H9 (cell line): ENCODE measurements around the gene SCNM1. TPM values are rescaled to one million over a fixed set of nuclear protein-coding genes. Genes with fewer than 3 reads are reported as not detected.
A peak's percentile ranks its signal among the peaks of the same experiment; 100 is the strongest.

Experiments used
- DNase-seq: peaks from one replicate; pipeline ENCODE4 v3.0.0-alpha.2; 2017
- H2AFZ ChIP-seq: one replicate; pipeline ENCODE4 v1.6.1; 2013; ENCODE audit warnings: mild to moderate bottlenecking, low read length, control low read depth, moderate library complexity
- H2AK5ac ChIP-seq: 2 replicates; pipeline ENCODE4 v1.6.1; 2013; ENCODE audit warnings: low read length, control low read depth, mixed read lengths; ENCODE audit not compliant: insufficient read length
- H2BK120ac ChIP-seq: one replicate; pipeline ENCODE4 v1.6.1; 2013; ENCODE audit warnings: low read depth, mild to moderate bottlenecking, low read length, control low read depth, inconsistent platforms; ENCODE audit not compliant: poor library complexity, severe bottlenecking
- H2BK12ac ChIP-seq: 2 replicates; pipeline ENCODE4 v1.6.1; 2013; ENCODE audit warnings: low read length, control low read depth, mixed read lengths, low read depth; ENCODE audit not compliant: insufficient read length
- H2BK15ac ChIP-seq: 2 replicates; pipeline ENCODE4 v1.6.1; 2013; ENCODE audit warnings: low read depth, low read length, control low read depth
- H2BK20ac ChIP-seq: one replicate; pipeline ENCODE4 v1.6.1; 2013; ENCODE audit warnings: low read depth, mild to moderate bottlenecking, low read length, control low read depth, inconsistent platforms; ENCODE audit not compliant: poor library complexity, severe bottlenecking
- H2BK5ac ChIP-seq: 2 replicates; pipeline ENCODE4 v1.6.1; 2013; ENCODE audit warnings: low read length, control low read depth, mixed read lengths; ENCODE audit not compliant: insufficient read length
- H3K14ac ChIP-seq: 2 replicates; pipeline ENCODE4 v1.6.1; 2013; ENCODE audit warnings: low read length, control low read depth; ENCODE audit not compliant: insufficient read depth
- H3K18ac ChIP-seq: 2 replicates; pipeline ENCODE4 v1.6.1; 2013; ENCODE audit warnings: low read depth, mild to moderate bottlenecking, mixed read lengths, low read length, control low read depth; ENCODE audit not compliant: insufficient read length
- H3K23ac ChIP-seq: 2 replicates; pipeline ENCODE4 v1.6.1; 2013; ENCODE audit warnings: low read length, control low read depth, mixed read lengths, low read depth; ENCODE audit not compliant: insufficient read length
- H3K23me2 ChIP-seq: 2 replicates; pipeline ENCODE4 v1.6.1; 2013; ENCODE audit warnings: low read depth, mild to moderate bottlenecking, mixed read lengths, low read length, control low read depth; ENCODE audit not compliant: insufficient read length, poor library complexity, severe bottlenecking
- H3K27ac ChIP-seq: 2 replicates; pipeline ENCODE4 v1.5.1; 2013; ENCODE audit warnings: low read length, control low read depth, mixed read lengths, low read depth; ENCODE audit not compliant: insufficient read length
- H3K27me3 ChIP-seq: 2 replicates; pipeline ENCODE4 v1.6.1; 2013; ENCODE audit warnings: low read length, control low read depth, inconsistent platforms; ENCODE audit not compliant: insufficient read depth
- H3K4ac ChIP-seq: 2 replicates; pipeline ENCODE4 v1.6.1; 2013; ENCODE audit warnings: low read depth, mild to moderate bottlenecking, control low read depth, inconsistent platforms, low read length, moderate library complexity
- H3K4me1 ChIP-seq: 2 replicates; pipeline ENCODE4 v1.6.1; 2013; ENCODE audit warnings: low read length, control low read depth, inconsistent platforms; ENCODE audit not compliant: insufficient read depth
- H3K4me2 ChIP-seq: 2 replicates; pipeline ENCODE4 v1.6.1; 2013; ENCODE audit warnings: low read length, control low read depth, mixed read lengths; ENCODE audit not compliant: insufficient read length, insufficient read depth
- H3K56ac ChIP-seq: 2 replicates; pipeline ENCODE4 v1.6.1; 2013; ENCODE audit warnings: low read depth, mild to moderate bottlenecking, mixed read lengths, low read length, control low read depth; ENCODE audit not compliant: insufficient read length
- H3K79me1 ChIP-seq: 2 replicates; pipeline ENCODE4 v1.6.1; 2013; ENCODE audit warnings: low read depth, mild to moderate bottlenecking, moderate library complexity, low read length, control low read depth, inconsistent platforms; ENCODE audit not compliant: insufficient read depth, poor library complexity, severe bottlenecking
- H3K79me2 ChIP-seq: 2 replicates; pipeline ENCODE4 v1.6.1; 2013; ENCODE audit warnings: low read length, control low read depth, inconsistent platforms; ENCODE audit not compliant: insufficient read depth
- H3K9ac ChIP-seq: 2 replicates; pipeline ENCODE4 v1.6.1; 2013; ENCODE audit warnings: low read length, control low read depth, mixed read lengths; ENCODE audit not compliant: insufficient read length; ENCODE audit errors: extremely low read depth
- H3K9me3 ChIP-seq: one replicate; pipeline ENCODE4 v1.6.1; 2013; ENCODE audit warnings: low read depth, low read length, inconsistent platforms; ENCODE audit not compliant: control insufficient read depth
- H3T11ph ChIP-seq: one replicate; pipeline ENCODE4 v1.6.1; 2013; ENCODE audit warnings: mild to moderate bottlenecking, low read length, control low read depth, inconsistent platforms
- H4K20me1 ChIP-seq: one replicate; pipeline ENCODE4 v1.6.1; 2013; ENCODE audit not compliant: control insufficient read depth, insufficient read length, insufficient read depth
- H4K5ac ChIP-seq: 2 replicates; pipeline ENCODE4 v1.6.1; 2013; ENCODE audit warnings: low read depth, mild to moderate bottlenecking, mixed read lengths, low read length, control low read depth; ENCODE audit not compliant: insufficient read length
- H4K8ac ChIP-seq: replicated peaks from 2 replicates; pipeline ENCODE4 v1.6.1; 2013; ENCODE audit warnings: low read length, control low read depth, mixed read lengths, low read depth; ENCODE audit not compliant: insufficient read length
- H4K91ac ChIP-seq: 2 replicates; pipeline ENCODE4 v1.6.1; 2013; ENCODE audit warnings: low read depth, mild to moderate bottlenecking, moderate library complexity, mixed read lengths, low read length, control low read depth; ENCODE audit not compliant: insufficient read length
- H3K27ac Mint-ChIP-seq, 3 experiments: 2 replicates in 2 of 3; 3 replicates in 1 of 3; pipeline ENCODE4 v1.8.0; 2020 to 2021; ENCODE audit warnings: mixed read lengths in 3 of 3, mild to moderate bottlenecking in 1 of 3, moderate library complexity in 1 of 3
- H3K27me3 Mint-ChIP-seq: 2 replicates; pipeline ENCODE4 v1.8.0; 2021; ENCODE audit warnings: low read depth, mild to moderate bottlenecking, moderate library complexity, mixed read lengths
- H3K36me3 Mint-ChIP-seq, 3 experiments: 2 replicates in 2 of 3; 3 replicates in 1 of 3; pipeline ENCODE4 v1.8.0; 2020 to 2021; ENCODE audit warnings: low read depth in 3 of 3, mixed read lengths in 3 of 3; ENCODE audit not compliant: insufficient read depth in 1 of 3
- H3K4me1 Mint-ChIP-seq, 2 experiments: 2 replicates each; pipeline ENCODE4 v1.8.0; 2020; ENCODE audit warnings: mixed read lengths in 2 of 2
- H3K4me3 Mint-ChIP-seq, 2 experiments: 2 replicates in 1 of 2; 3 replicates in 1 of 2; pipeline ENCODE4 v1.8.0; 2020 to 2021; ENCODE audit warnings: mild to moderate bottlenecking in 2 of 2, mixed read lengths in 2 of 2, moderate library complexity in 1 of 2
- H3K9me3 Mint-ChIP-seq, 2 experiments: 2 replicates in 1 of 2; 3 replicates in 1 of 2; pipeline ENCODE4 v1.8.0; 2020; ENCODE audit warnings: mild to moderate bottlenecking in 2 of 2, mixed read lengths in 2 of 2, moderate library complexity in 1 of 2
- WGBS: extraction: QIAGEN DNeasy Blood & Tissue Kit; methylation state at CpG from one replicate; pipeline ENCODE4 v1.1.7; 2013; ENCODE audit warnings: missing lambda C conversion rate, low lambda C conversion rate, mixed read lengths; ENCODE audit not compliant: insufficient read length; ENCODE audit errors: extremely low coverage; 5-methylcytosine and 5-hydroxymethylcytosine counted together
- total RNA-seq: library from RNA; stranded (reverse); gene quantifications from 2 replicates; pipeline ENCODE4 v1.2.1, GENCODE V29; 2021
- TF ChIP-seq, protein P1 (sequence below): fragments of 200-600 bp; sonication (generic); conservative IDR thresholded peaks from 3 replicates; pipeline ENCODE4 v1.8.0; 2021; ENCODE audit warnings: antibody characterized with exemption, mild to moderate bottlenecking

The SCNM1 gene
- total RNA-seq, 1 experiment from 2014 or later: 60.5 TPM

GRCh38 chr1:151175863-151176262 is 9.9 kb downstream of the SCNM1 start, which contains the start of gene TMOD4:
TMOD4 (minus strand) TSS chr1:151175981; CDS start chr1:151174875, 1,106 bp downstream.
- H3K36me3 Mint-ChIP-seq: peaks cover 34 to 62% (median 54%) of the 10 kb centered on the region in 3 experiments; a peak in 6 of 7 replicates
- H3K4me3 Mint-ChIP-seq: no peak within 1 kb of the TSS; a peak in 1 of 5 replicates
- no peaks in the 10 kb centered on the region for H3K4me1 Mint-ChIP-seq

More at GRCh38 chr1:151175863-151176262, 9.9 kb downstream of the SCNM1 start, which contains the start of gene TMOD4:
- DNase-seq: no peak
- Mint-ChIP-seq H3K9me3 (no peaks in the 10 kb centered on the region), H3K27me3 (no peaks in the 10 kb centered on the region), H3K27ac (peak within 1 kb of the TSS; percentile 28 to 60 (median 35); a peak in 3 of 7 replicates)
- Histone ChIP-seq H3K9ac (no peak within 1 kb of the TSS), H2BK120ac (no peak within 1 kb of the TSS), H4K8ac (no peak within 1 kb of the TSS), H3K23me2 (no peaks in the 10 kb centered on the region), H2BK5ac (no peak within 1 kb of the TSS), H3K79me2 (no peaks in the 10 kb centered on the region), H3K18ac (no peak within 1 kb of the TSS), H4K5ac (no peak within 1 kb of the TSS), H2BK12ac (no peak within 1 kb of the TSS), H2BK20ac (no peak within 1 kb of the TSS), H3K9me3 (no peaks in the 10 kb centered on the region), H3K14ac (no peak within 1 kb of the TSS), H3K4ac (no peak within 1 kb of the TSS), H3K23ac (no peak within 1 kb of the TSS), H2AK5ac (no peak within 1 kb of the TSS), H4K91ac (no peak within 1 kb of the TSS), H4K20me1 (no peaks in the 10 kb centered on the region), H2BK15ac (no peak within 1 kb of the TSS), H3K27me3 (no peaks in the 10 kb centered on the region), H3T11ph (no peak within 1 kb of the TSS), H3K4me2 (no peak within 1 kb of the TSS), H3K56ac (no peak within 1 kb of the TSS), H3K27ac (no peak within 1 kb of the TSS), H2AFZ (no peak within 1 kb of the TSS), H3K4me1 (no peaks in the 10 kb centered on the region), H3K79me1 (no peaks in the 10 kb centered on the region)
- WGBS: no CpG with 5 or more reads among the region's 4 CpGs
- TF ChIP-seq, protein P1, sequence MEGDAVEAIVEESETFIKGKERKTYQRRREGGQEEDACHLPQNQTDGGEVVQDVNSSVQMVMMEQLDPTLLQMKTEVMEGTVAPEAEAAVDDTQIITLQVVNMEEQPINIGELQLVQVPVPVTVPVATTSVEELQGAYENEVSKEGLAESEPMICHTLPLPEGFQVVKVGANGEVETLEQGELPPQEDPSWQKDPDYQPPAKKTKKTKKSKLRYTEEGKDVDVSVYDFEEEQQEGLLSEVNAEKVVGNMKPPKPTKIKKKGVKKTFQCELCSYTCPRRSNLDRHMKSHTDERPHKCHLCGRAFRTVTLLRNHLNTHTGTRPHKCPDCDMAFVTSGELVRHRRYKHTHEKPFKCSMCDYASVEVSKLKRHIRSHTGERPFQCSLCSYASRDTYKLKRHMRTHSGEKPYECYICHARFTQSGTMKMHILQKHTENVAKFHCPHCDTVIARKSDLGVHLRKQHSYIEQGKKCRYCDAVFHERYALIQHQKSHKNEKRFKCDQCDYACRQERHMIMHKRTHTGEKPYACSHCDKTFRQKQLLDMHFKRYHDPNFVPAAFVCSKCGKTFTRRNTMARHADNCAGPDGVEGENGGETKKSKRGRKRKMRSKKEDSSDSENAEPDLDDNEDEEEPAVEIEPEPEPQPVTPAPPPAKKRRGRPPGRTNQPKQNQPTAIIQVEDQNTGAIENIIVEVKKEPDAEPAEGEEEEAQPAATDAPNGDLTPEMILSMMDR: peak; percentile 72
